Smooth muscle cell (in vitro differentiated cells): ENCODE results near the gene SULT1A1. TPM values are rescaled to one million over a fixed set of nuclear protein-coding genes. Genes with fewer than 3 reads are reported as not detected.
"Not testable (repeated sequence)": the region's sequence is repeated elsewhere in the genome, so short reads cannot be mapped to it uniquely, and the experiment has no call there.

Experiments used
- DNase-seq: peaks from one replicate; lab custom pipeline; 2025; ENCODE audit not compliant: unreplicated experiment; lab: John Stamatoyannopoulos, UW
- H2AFZ ChIP-seq: fragments of 200-600 bp; sonication (generic); 2 replicates; pipeline ENCODE4 v1.6.0; 2016; ENCODE audit warnings: antibody characterized with exemption, low read depth, mild to moderate bottlenecking
- H3F3A ChIP-seq: fragments of 200-600 bp; sonication (generic); 2 replicates; pipeline ENCODE4 v1.6.0; 2017; ENCODE audit warnings: antibody characterized with exemption, low read depth
- H3K27ac ChIP-seq: fragments of 200-600 bp; sonication (generic); 2 replicates; pipeline ENCODE4 v1.5.1; 2016; ENCODE audit warnings: low read depth, mild to moderate bottlenecking
- H3K27me3 ChIP-seq: fragments of 200-600 bp; sonication (generic); 2 replicates; pipeline ENCODE4 v1.6.1; 2016; ENCODE audit warnings: low read depth, mild to moderate bottlenecking
- H3K36me3 ChIP-seq: fragments of 200-600 bp; sonication (generic); 2 replicates; pipeline ENCODE4 v1.5.1; 2016; ENCODE audit warnings: low read depth
- H3K4me1 ChIP-seq: fragments of 200-600 bp; sonication (generic); 2 replicates; pipeline ENCODE4 v1.5.1; 2016; ENCODE audit warnings: low read depth
- H3K4me2 ChIP-seq: fragments of 200-600 bp; sonication (generic); 2 replicates; pipeline ENCODE4 v1.6.0; 2016; ENCODE audit warnings: mild to moderate bottlenecking
- H3K4me3 ChIP-seq: fragments of 200-600 bp; sonication (generic); 2 replicates; pipeline ENCODE4 v1.5.1; 2016; ENCODE audit warnings: mild to moderate bottlenecking
- H3K79me2 ChIP-seq: fragments of 200-600 bp; sonication (generic); 2 replicates; pipeline ENCODE4 v1.6.0; 2016; ENCODE audit warnings: low read depth, mild to moderate bottlenecking
- H3K9ac ChIP-seq: fragments of 200-600 bp; sonication (generic); 2 replicates; pipeline ENCODE4 v1.6.0; 2016; ENCODE audit warnings: low read depth
- H3K9me3 ChIP-seq: fragments of 200-600 bp; sonication (generic); replicated peaks from 2 replicates; pipeline ENCODE4 v1.5.1; 2016; ENCODE audit warnings: low read depth
- H4K20me1 ChIP-seq: fragments of 200-600 bp; sonication (generic); 2 replicates; pipeline ENCODE4 v1.6.0; 2016; ENCODE audit warnings: low read depth
- CTCF ChIP-seq: fragments of 200-600 bp; sonication (generic); IDR thresholded peaks from 2 replicates; pipeline ENCODE4 v1.5.1; 2017; ENCODE audit warnings: borderline replicate concordance, mild to moderate bottlenecking, antibody characterized with exemption; ENCODE audit not compliant: insufficient read depth, poor library complexity, severe bottlenecking
- WGBS: methylation state at CpG from one replicate; pipeline ENCODE4 v1.1.7; 2016; ENCODE audit warnings: low lambda C conversion rate; 5-methylcytosine and 5-hydroxymethylcytosine counted together
- polyA plus RNA-seq: library from polyadenylated mRNA; unstranded; fragments of >200 nt; fragmentation: Nextera tagmentation; extraction: Ambion mirVana; gene quantifications from 2 replicates; pipeline ENCODE4 v1.2.1, GENCODE V29; 2016
- total RNA-seq: library from RNA; depleted of rRNA; stranded (reverse); fragments of >200 nt; gene quantifications from 2 replicates; pipeline ENCODE4 v1.2.3, GENCODE V29; 2014

SULT1A1 gene
- total and polyA plus RNA-seq, 2 experiments from 2014 or later: 1.3 TPM; not detected in 1

GRCh38 chr16:28603381-28604185, 6.3 kb downstream of the SULT1A1 start:
- 88% methylated on average over 11 of the region's 11 CpGs for WGBS
- Histone ChIP-seq H2AFZ (no peak overlapping the region), H3K4me1 (no peaks in the 10 kb centered on the region), H3K27me3 (peaks cover 9% of the 10 kb centered on the region), H3K9ac (no peak overlapping the region), H3K79me2 (no peaks in the 10 kb centered on the region), H3K36me3 (no peaks in the 10 kb centered on the region), H3K27ac (no peak overlapping the region), H3K4me2 (no peak overlapping the region), H3F3A (no peaks in the 10 kb centered on the region), H3K4me3 (no peak overlapping the region), H3K9me3 (no peaks in the 10 kb centered on the region), H4K20me1 (no peaks in the 10 kb centered on the region)
- no peak for TF ChIP-seq CTCF
- DNase-seq: no peak

DNA sequence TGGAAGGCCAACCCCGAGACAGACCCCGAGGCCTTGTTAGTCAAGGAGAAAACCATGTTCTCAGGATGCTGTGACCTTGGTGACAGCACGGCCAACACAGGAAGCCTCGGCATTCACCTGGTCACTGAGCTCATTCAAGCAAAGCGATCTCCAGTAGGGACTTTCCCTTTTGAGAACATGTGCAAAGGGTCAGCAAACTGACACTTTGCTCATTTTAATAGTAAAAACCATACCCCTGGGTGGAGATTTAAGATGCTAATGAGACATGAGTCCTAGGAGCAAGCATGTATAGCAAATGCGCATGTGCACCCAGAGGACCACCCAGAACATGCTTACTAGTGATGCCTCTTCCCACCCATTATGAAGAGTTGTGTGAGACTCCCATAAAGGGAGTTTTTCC, 7.3 kb downstream of the SULT1A1 start:
- Histone ChIP-seq H3K9me3 (no peaks in the 10 kb centered on the region), H3K4me3 (no peak overlapping the region), H4K20me1 (no peaks in the 10 kb centered on the region), H3K36me3 (no peaks in the 10 kb centered on the region), H2AFZ (no peak overlapping the region), H3K79me2 (no peaks in the 10 kb centered on the region), H3K27me3 (peaks cover 9% of the 10 kb centered on the region), H3K4me2 (no peak overlapping the region), H3F3A (no peaks in the 10 kb centered on the region), H3K27ac (no peak overlapping the region), H3K9ac (no peak overlapping the region), H3K4me1 (no peaks in the 10 kb centered on the region)
- no peak for TF ChIP-seq CTCF
- DNase-seq: no peak
- 76% methylated on average over 6 of the region's 6 CpGs for WGBS

GRCh38 chr16:28602062-28602461, 7.8 kb downstream of the SULT1A1 start:
- DNase-seq, H3K36me3 ChIP-seq, H3K79me2 ChIP-seq, H3K27me3 ChIP-seq, H3K4me1 ChIP-seq, H3K27ac ChIP-seq, H2AFZ ChIP-seq, H3K4me2 ChIP-seq, H4K20me1 ChIP-seq, H3K9me3 ChIP-seq, H3K9ac ChIP-seq, H3K4me3 ChIP-seq, H3F3A ChIP-seq: not testable (repeated sequence)
- 86% methylated on average over 8 of the region's 10 CpGs for WGBS

DNA sequence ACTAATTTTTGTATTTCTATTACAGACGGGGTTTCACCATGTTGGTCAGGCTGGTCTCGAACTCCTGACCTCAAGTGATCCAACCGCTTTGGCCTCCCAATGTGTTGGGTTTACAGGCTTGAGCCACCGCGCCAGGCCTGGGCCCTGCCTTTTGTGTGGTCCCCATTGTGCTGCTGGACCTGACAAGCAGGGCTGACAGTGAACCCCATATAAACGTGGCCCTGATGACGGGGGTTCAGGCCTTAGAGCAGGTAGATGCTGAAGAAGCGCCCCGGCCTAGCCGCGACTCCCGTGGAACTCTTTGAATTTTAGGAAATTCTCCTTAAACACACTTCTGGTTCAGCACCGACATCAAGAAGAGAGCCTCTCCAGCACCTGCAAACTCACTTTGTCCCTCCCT, 8.3 kb downstream of the SULT1A1 start:
- H3K4me3 ChIP-seq, H3K4me1 ChIP-seq, H3K79me2 ChIP-seq, H2AFZ ChIP-seq, H3K27ac ChIP-seq, H3K4me2 ChIP-seq, H3K9ac ChIP-seq, H3K36me3 ChIP-seq, H3K27me3 ChIP-seq, H3F3A ChIP-seq, DNase-seq, H4K20me1 ChIP-seq, H3K9me3 ChIP-seq: not testable (repeated sequence)
- WGBS: 88% methylated on average over 13 of the region's 13 CpGs

DNA sequence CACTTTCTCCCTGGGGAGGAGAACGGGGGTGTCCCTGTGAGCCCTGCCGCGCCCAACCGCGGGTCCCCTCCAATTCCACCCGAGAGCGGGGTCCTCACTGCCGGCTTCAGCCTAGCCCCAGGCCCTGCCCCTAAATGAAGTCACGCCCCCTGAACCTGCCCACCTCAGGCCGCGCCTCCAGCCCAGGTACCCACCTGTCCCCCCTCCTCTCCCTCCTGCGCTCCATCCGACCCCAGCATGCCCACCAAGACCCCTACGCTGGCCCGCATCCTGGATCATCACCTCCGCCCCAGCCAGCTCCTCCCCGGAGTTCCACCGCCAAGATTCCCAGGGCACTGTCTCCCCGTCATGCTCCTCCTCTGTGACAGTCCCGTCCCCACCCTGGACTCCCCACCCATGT, 8.9 kb downstream of the SULT1A1 start:
- H3K79me2 ChIP-seq, H3K9ac ChIP-seq, H3K9me3 ChIP-seq, H4K20me1 ChIP-seq, H3K4me2 ChIP-seq, H3K27ac ChIP-seq, H2AFZ ChIP-seq, H3K36me3 ChIP-seq, H3F3A ChIP-seq, DNase-seq, H3K27me3 ChIP-seq, H3K4me3 ChIP-seq, H3K4me1 ChIP-seq: not testable (repeated sequence)
- no CpG with 5 or more reads among the region's 20 CpGs for WGBS

DNA sequence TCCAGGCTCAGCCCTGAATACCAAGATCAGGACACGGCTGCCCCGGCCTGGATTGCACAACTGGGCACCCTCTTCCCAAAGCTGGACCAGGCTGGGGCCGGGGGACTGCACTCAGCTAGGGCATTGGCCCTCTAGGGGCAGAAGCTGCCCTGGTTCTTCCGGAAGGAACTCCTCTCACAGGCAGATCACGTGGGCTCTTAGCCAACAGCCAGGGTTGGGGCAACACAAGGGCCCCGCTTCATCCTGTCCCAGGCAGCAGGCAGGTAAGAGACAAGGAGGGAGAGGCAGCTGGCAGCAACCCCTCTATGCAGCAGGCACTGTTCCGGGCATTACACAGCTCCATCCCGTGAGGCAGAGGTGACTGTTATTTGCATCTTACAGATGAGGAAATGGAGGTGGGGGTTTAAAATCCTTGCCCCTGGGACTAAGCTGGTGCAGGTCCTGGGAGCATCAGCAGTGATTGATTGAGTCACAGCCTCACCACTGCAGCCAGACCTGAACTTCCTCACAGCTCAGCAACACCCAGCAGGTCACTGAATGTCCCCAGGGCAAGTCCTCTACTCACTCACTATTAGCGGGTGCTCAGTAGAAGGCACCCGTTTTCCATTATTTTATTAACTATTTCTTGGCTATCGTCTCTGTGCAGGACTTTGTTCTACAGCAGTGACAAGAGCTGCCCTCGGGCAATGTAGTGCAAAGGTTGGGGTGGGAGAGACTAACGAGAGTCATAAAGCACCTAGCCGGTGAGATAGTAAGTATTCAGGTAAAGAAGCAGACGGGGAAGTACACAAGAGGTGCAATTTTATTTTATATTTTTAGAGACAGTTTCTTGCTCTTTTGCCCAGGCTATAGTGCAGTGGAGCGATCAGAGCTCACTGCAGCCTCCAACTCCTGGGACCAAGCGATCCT, 10.2 kb downstream of the SULT1A1 start:
- not testable (repeated sequence) for H3K4me2 ChIP-seq, H4K20me1 ChIP-seq, H3K36me3 ChIP-seq, H3F3A ChIP-seq, H3K27ac ChIP-seq, H3K27me3 ChIP-seq, H3K79me2 ChIP-seq, H3K9ac ChIP-seq, H3K9me3 ChIP-seq, H3K4me3 ChIP-seq, DNase-seq, H3K4me1 ChIP-seq, H2AFZ ChIP-seq
- whole genome bisulfite sequencing: no CpG with 5 or more reads among the region's 17 CpGs
